ENCODE data around the gene SAXO2. TPM values are rescaled to one million over a fixed set of nuclear protein-coding genes. Genes with fewer than 3 reads are reported as not detected.
"Not testable (repeated sequence)": the region's sequence is repeated elsewhere in the genome, so short reads cannot be mapped to it uniquely, and the experiment has no call there.

Gene SAXO2
- total and polyA plus RNA-seq, 5 donors from 2014 or later: 0.34 to 7.4 TPM; not detected in 3

DNA sequence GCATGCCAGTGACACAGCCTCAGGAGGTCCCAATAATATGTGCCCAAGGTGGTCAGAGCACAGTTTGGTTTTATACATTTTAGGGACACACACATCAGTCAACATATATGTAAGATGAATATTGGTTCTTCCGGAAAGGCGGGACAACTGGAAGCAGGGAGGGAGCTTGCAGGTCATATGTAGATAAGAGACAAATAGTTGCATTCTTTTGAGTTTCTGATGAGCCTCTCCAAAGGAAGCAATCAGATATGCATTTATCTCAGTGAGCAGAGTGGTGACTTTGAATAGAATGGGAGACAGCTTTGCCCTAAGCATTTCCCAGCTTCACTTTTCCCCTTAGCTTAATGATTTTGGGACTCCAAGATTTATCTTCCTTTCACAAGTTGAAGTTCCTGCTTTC lies 4.5 kb downstream of the SAXO2 start:
- ATAC-seq (ENCODE audit: low read depth in 2 of 2); H3K27ac ChIP-seq (ENCODE audit: insufficient read depth, low read length, poor library complexity, severe bottlenecking); H3K4me3 Mint-ChIP-seq; H3K9me3 Mint-ChIP-seq; H3K36me3 ChIP-seq (ENCODE audit: control insufficient read depth, insufficient read depth, low read length); H3K9me3 ChIP-seq (ENCODE audit: control insufficient read depth in 2 of 2, low read length in 2 of 2); DNase-seq; H3K4me3 ChIP-seq (ENCODE audit: low read depth, low read length); H3K36me3 Mint-ChIP-seq; H3K4me1 ChIP-seq (ENCODE audit: control insufficient read depth, insufficient read depth, low read length, poor library complexity, severe bottlenecking); H3K27ac Mint-ChIP-seq: not testable (repeated sequence)
- Mint-ChIP-seq H3K4me1 (peaks cover 5 to 13% (median 10%) of the 10 kb centered on the region in 4 donors), H3K27me3 (peaks cover 20% of the 10 kb centered on the region)
- peaks cover 12% of the 10 kb centered on the region for H3K27me3 ChIP-seq (ENCODE audit: control insufficient read depth, insufficient read depth, low read length)

GRCh38 chr15:82268454-82268853 lies 5.8 kb downstream of the SAXO2 start:
- DNase-seq; ATAC-seq (ENCODE audit: low read depth in 2 of 2); H3K4me1 Mint-ChIP-seq; H3K36me3 Mint-ChIP-seq; H3K9me3 Mint-ChIP-seq; H3K4me3 Mint-ChIP-seq; H3K9me3 ChIP-seq (ENCODE audit: control insufficient read depth in 2 of 2, low read length in 2 of 2); H3K4me3 ChIP-seq (ENCODE audit: low read depth, low read length); H3K27ac Mint-ChIP-seq; H3K36me3 ChIP-seq (ENCODE audit: control insufficient read depth, insufficient read depth, low read length); H3K27ac ChIP-seq (ENCODE audit: insufficient read depth, low read length, poor library complexity, severe bottlenecking); H3K4me1 ChIP-seq (ENCODE audit: control insufficient read depth, insufficient read depth, low read length, poor library complexity, severe bottlenecking): not testable (repeated sequence)
- peaks cover 23% of the 10 kb centered on the region for H3K27me3 Mint-ChIP-seq
- H3K27me3 ChIP-seq (ENCODE audit: control insufficient read depth, insufficient read depth, low read length): peaks cover 12% of the 10 kb centered on the region

GRCh38 chr15:82272154-82272553 lies 9.5 kb downstream of the SAXO2 start:
- Mint-ChIP-seq H3K4me1 (no peaks in the 10 kb centered on the region), H3K36me3 (no peaks in the 10 kb centered on the region), H3K27me3 (peaks cover 13% of the 10 kb centered on the region), H3K27ac (no peak overlapping the region), H3K4me3 (no peak overlapping the region), H3K9me3 (peaks cover 0 to 4% (median 1%) of the 10 kb centered on the region in 7 donors)
- no peak overlapping the region for H3K27ac ChIP-seq (ENCODE audit: insufficient read depth, low read length, poor library complexity, severe bottlenecking)
- ATAC-seq (ENCODE audit: low read depth in 2 of 2) (no peak), DNase-seq (no peak)
- no peaks in the 10 kb centered on the region for H3K36me3 ChIP-seq (ENCODE audit: control insufficient read depth, insufficient read depth, low read length)
- H3K27me3 ChIP-seq (ENCODE audit: control insufficient read depth, insufficient read depth, low read length): peaks cover 25% of the 10 kb centered on the region
- H3K4me1 ChIP-seq (ENCODE audit: control insufficient read depth, insufficient read depth, low read length, poor library complexity, severe bottlenecking): no peaks in the 10 kb centered on the region
- H3K4me3 ChIP-seq (ENCODE audit: low read depth, low read length): no peak overlapping the region
- H3K9me3 ChIP-seq (ENCODE audit: control insufficient read depth in 2 of 2, low read length in 2 of 2): peaks cover 0 to 6% of the 10 kb centered on the region in 2 experiments

GRCh38 chr15:82275410-82275809 lies 12.8 kb downstream of the SAXO2 start:
- ATAC-seq (ENCODE audit: low read depth in 2 of 2) (no peak), DNase-seq (no peak)
- H3K4me3 Mint-ChIP-seq: no peak overlapping the region
- H3K4me1 Mint-ChIP-seq: no peaks in the 10 kb centered on the region
- peaks cover 34% of the 10 kb centered on the region for H3K27me3 Mint-ChIP-seq
- no peaks in the 10 kb centered on the region for H3K36me3 Mint-ChIP-seq
- no peaks in the 10 kb centered on the region for H3K4me1 ChIP-seq (ENCODE audit: control insufficient read depth, insufficient read depth, low read length, poor library complexity, severe bottlenecking)
- no peak overlapping the region for H3K4me3 ChIP-seq (ENCODE audit: low read depth, low read length)
- peaks cover 0 to 4% (median 2%) of the 10 kb centered on the region in 7 donors for H3K9me3 Mint-ChIP-seq
- H3K27me3 ChIP-seq (ENCODE audit: control insufficient read depth, insufficient read depth, low read length): peaks cover 24% of the 10 kb centered on the region
- H3K27ac ChIP-seq (ENCODE audit: insufficient read depth, low read length, poor library complexity, severe bottlenecking): no peak overlapping the region
- no peak overlapping the region for H3K27ac Mint-ChIP-seq
- no peaks in the 10 kb centered on the region for H3K36me3 ChIP-seq (ENCODE audit: control insufficient read depth, insufficient read depth, low read length)
- peaks cover 0 to 7% of the 10 kb centered on the region in 2 experiments for H3K9me3 ChIP-seq (ENCODE audit: control insufficient read depth in 2 of 2, low read length in 2 of 2)

DNA sequence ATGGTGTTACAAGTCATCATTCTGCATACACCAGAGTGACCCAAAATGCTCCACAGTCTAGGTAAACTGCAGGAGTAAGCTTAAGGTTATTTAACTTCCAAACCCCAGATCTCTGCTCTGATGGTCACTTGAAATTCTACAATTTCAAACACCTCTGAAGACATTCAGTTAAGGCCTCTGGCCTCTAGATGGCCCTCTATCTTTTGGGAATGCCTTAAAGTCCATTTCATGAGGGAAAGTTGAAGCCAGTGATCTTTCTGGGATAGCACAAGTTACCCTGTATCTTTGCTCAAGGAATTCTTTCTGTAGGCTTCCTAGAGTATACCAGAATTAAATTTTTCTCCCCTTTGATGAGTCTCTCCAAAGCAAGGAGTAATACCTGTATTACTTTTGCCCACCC lies 18.7 kb downstream of the SAXO2 start:
- not testable (repeated sequence) for H3K9me3 ChIP-seq (ENCODE audit: control insufficient read depth in 2 of 2, low read length in 2 of 2); H3K36me3 Mint-ChIP-seq; DNase-seq; H3K4me3 ChIP-seq (ENCODE audit: low read depth, low read length); H3K4me1 ChIP-seq (ENCODE audit: control insufficient read depth, insufficient read depth, low read length, poor library complexity, severe bottlenecking); H3K27ac ChIP-seq (ENCODE audit: insufficient read depth, low read length, poor library complexity, severe bottlenecking); ATAC-seq (ENCODE audit: low read depth in 2 of 2); H3K27ac Mint-ChIP-seq; H3K9me3 Mint-ChIP-seq; H3K4me3 Mint-ChIP-seq; H3K36me3 ChIP-seq (ENCODE audit: control insufficient read depth, insufficient read depth, low read length)
- peaks cover 2 to 16% (median 11%) of the 10 kb centered on the region in 4 donors for H3K4me1 Mint-ChIP-seq
- peaks cover 30% of the 10 kb centered on the region for H3K27me3 Mint-ChIP-seq
- H3K27me3 ChIP-seq (ENCODE audit: control insufficient read depth, insufficient read depth, low read length): peaks cover 14% of the 10 kb centered on the region

DNA sequence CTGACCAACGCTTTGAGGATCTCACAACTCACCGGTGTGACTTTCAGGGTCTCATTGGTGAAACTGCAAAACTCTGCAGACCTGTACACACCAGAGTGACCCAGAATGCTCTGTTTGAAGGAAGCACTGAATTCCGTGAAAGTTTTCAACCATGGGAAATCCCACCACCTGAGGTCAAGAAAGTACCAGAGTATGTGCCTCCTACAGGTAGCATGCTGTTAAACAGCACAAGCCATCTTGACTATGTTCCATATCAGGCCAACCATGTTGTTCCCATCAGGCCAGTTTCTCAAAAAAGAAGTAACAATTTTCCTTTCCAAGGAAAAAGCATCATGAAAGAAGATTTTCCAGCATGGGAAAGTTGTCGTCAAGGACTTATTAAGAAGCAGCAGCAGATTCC lies 19.8 kb downstream of the SAXO2 start:
- H3K36me3 ChIP-seq (ENCODE audit: control insufficient read depth, insufficient read depth, low read length); H3K9me3 Mint-ChIP-seq; H3K27me3 ChIP-seq (ENCODE audit: control insufficient read depth, insufficient read depth, low read length); H3K4me3 Mint-ChIP-seq; DNase-seq; H3K27ac ChIP-seq (ENCODE audit: insufficient read depth, low read length, poor library complexity, severe bottlenecking); H3K27ac Mint-ChIP-seq; H3K9me3 ChIP-seq (ENCODE audit: control insufficient read depth in 2 of 2, low read length in 2 of 2); ATAC-seq (ENCODE audit: low read depth in 2 of 2); H3K4me3 ChIP-seq (ENCODE audit: low read depth, low read length); H3K36me3 Mint-ChIP-seq: not testable (repeated sequence)
- H3K4me1 ChIP-seq (ENCODE audit: control insufficient read depth, insufficient read depth, low read length, poor library complexity, severe bottlenecking): peaks cover 14% of the 10 kb centered on the region
- Mint-ChIP-seq H3K4me1 (peaks cover 11 to 27% (median 19%) of the 10 kb centered on the region in 4 donors), H3K27me3 (peaks cover 36% of the 10 kb centered on the region)

DNA sequence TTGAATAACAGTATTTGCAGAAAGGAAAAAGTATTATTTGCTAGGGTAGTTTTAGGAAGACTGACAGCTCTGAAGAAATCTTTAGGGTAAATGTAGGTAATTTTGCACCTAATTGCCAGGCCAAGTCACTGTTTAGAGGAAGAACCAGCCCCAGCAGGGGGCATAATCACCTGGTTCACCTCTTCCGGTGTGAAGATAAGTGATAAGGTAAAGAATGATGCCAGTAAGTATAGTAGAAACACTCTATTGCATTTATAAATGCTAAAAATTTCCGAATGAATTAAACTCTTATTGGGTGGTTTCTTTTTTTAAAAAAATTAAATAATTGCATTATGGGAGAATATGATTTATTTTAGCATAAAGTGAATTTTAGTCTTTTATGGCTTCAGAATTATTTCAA lies 21.8 kb downstream of the SAXO2 start:
- peaks cover 0 to 12% (median 5%) of the 10 kb centered on the region in 7 donors for H3K9me3 Mint-ChIP-seq
- not testable (repeated sequence) for DNase-seq; H3K27ac Mint-ChIP-seq; H3K4me3 ChIP-seq (ENCODE audit: low read depth, low read length); H3K36me3 ChIP-seq (ENCODE audit: control insufficient read depth, insufficient read depth, low read length); H3K27ac ChIP-seq (ENCODE audit: insufficient read depth, low read length, poor library complexity, severe bottlenecking); H3K9me3 ChIP-seq (ENCODE audit: control insufficient read depth in 2 of 2, low read length in 2 of 2); H3K27me3 ChIP-seq (ENCODE audit: control insufficient read depth, insufficient read depth, low read length); H3K4me3 Mint-ChIP-seq; H3K36me3 Mint-ChIP-seq
- H3K4me1 ChIP-seq (ENCODE audit: control insufficient read depth, insufficient read depth, low read length, poor library complexity, severe bottlenecking): peaks cover 18% of the 10 kb centered on the region
- peaks cover 13 to 36% (median 25%) of the 10 kb centered on the region in 4 donors for H3K4me1 Mint-ChIP-seq
- peak; percentile 55 to 59 for ATAC-seq (ENCODE audit: low read depth in 2 of 2)
- H3K27me3 Mint-ChIP-seq: peaks cover 28% of the 10 kb centered on the region

DNA sequence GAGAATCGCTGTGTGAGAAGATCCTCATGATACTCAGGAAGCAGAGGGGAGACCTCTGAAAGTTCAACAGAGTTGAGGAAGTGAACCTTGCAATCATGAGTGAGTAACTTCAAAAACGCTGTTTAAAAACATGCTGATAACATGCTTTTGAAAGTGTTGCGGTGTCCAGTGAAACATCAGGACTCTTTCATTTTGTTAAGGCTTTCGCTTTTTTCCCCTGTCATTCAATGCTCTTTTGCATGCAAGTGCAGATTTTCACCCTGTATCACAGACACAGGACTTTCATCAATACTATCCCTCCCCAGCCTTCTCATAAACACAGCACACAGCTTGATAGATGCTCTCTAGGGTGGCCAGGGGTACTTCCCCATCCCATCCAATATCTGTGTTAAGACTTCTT lies 23.9 kb downstream of the SAXO2 start:
- H3K27me3 Mint-ChIP-seq: peaks cover 25% of the 10 kb centered on the region
- DNase-seq (peak in 1 of 3 donors; percentile 52), ATAC-seq (ENCODE audit: low read depth in 2 of 2) (peak; percentile 52 to 65)
- Histone ChIP-seq H3K4me3 (ENCODE audit: low read depth, low read length) (peak overlapping the region; percentile 38), H3K4me1 (ENCODE audit: control insufficient read depth, insufficient read depth, low read length, poor library complexity, severe bottlenecking) (peaks cover 18% of the 10 kb centered on the region)
- H3K27ac Mint-ChIP-seq: peak overlapping the region; percentile 70 to 85 (median 77)
- peaks cover 0 to 17% (median 9%) of the 10 kb centered on the region in 7 donors for H3K9me3 Mint-ChIP-seq
- peak overlapping the region in 3 of 4 donors; percentile 15 to 74 (median 68) for H3K4me3 Mint-ChIP-seq
- H3K9me3 ChIP-seq (ENCODE audit: control insufficient read depth in 2 of 2, low read length in 2 of 2); H3K27me3 ChIP-seq (ENCODE audit: control insufficient read depth, insufficient read depth, low read length); H3K27ac ChIP-seq (ENCODE audit: insufficient read depth, low read length, poor library complexity, severe bottlenecking); H3K36me3 Mint-ChIP-seq; H3K36me3 ChIP-seq (ENCODE audit: control insufficient read depth, insufficient read depth, low read length): not testable (repeated sequence)
- H3K4me1 Mint-ChIP-seq: peaks cover 13 to 36% (median 27%) of the 10 kb centered on the region in 4 donors

Data from CD4-positive, CD25-positive, alpha-beta regulatory T cell (primary cell).